ENCODE measurements around the gene CEP104. TPM values are rescaled to one million over a fixed set of nuclear protein-coding genes. Genes with fewer than 3 reads are reported as not detected.
A peak's percentile ranks its signal among the peaks of the same experiment; 100 is the strongest.

Gene CEP104
- total and polyA plus RNA-seq, 8 donors, result 9.2 to 37.7 (median 23.7) TPM

DNA sequence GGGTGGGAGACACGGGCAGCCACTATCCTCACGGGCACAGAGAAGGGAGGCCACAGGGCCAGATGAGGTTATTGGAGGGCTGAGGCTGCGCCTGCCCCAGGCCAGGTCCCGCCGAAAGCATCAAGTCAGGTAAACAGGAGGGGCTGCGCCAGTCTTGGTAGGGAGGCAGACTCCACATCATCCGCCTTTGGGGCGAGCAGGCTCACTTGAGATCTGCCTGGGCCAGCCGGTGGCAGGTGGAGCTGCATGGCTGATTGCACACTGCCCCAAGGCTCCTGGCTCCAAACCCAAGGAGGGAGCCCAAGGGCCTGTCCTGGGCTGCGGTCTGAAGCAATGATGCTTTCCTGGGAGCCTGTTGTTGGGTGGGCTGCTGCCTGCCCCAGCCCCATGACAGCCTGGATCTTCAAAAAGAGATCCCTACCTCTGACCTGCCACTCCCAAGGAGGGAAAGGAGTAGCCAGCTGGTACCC is 79.9 kb downstream of the CEP104 start:
- Histone ChIP-seq H3K4me3 (no peak overlapping the region), H3K9me3 (no peaks in the 10 kb centered on the region), H3K27ac (no peak overlapping the region), H3K4me1 (peaks cover 0 to 5% (median 3%) of the 10 kb centered on the region in 3 donors), H3K36me3 (peaks cover 3 to 25% (median 11%) of the 10 kb centered on the region in 3 donors), H3K27me3 (no peaks in the 10 kb centered on the region)
- intact Hi-C loops (cut with DNase I), result no loop called here
- ATAC-seq (no peak), FAIRE-seq (no peak), DNase-seq (peak in 2 of 6 donors; percentile 19 to 62)
- TF ChIP-seq, protein P1, sequence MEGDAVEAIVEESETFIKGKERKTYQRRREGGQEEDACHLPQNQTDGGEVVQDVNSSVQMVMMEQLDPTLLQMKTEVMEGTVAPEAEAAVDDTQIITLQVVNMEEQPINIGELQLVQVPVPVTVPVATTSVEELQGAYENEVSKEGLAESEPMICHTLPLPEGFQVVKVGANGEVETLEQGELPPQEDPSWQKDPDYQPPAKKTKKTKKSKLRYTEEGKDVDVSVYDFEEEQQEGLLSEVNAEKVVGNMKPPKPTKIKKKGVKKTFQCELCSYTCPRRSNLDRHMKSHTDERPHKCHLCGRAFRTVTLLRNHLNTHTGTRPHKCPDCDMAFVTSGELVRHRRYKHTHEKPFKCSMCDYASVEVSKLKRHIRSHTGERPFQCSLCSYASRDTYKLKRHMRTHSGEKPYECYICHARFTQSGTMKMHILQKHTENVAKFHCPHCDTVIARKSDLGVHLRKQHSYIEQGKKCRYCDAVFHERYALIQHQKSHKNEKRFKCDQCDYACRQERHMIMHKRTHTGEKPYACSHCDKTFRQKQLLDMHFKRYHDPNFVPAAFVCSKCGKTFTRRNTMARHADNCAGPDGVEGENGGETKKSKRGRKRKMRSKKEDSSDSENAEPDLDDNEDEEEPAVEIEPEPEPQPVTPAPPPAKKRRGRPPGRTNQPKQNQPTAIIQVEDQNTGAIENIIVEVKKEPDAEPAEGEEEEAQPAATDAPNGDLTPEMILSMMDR (IDR thresholded peaks at IDR 0.05), result no peak
- WGBS, 2 donors, result 79 to 87% methylated on average over 10 of the region's 10 CpGs

DNA sequence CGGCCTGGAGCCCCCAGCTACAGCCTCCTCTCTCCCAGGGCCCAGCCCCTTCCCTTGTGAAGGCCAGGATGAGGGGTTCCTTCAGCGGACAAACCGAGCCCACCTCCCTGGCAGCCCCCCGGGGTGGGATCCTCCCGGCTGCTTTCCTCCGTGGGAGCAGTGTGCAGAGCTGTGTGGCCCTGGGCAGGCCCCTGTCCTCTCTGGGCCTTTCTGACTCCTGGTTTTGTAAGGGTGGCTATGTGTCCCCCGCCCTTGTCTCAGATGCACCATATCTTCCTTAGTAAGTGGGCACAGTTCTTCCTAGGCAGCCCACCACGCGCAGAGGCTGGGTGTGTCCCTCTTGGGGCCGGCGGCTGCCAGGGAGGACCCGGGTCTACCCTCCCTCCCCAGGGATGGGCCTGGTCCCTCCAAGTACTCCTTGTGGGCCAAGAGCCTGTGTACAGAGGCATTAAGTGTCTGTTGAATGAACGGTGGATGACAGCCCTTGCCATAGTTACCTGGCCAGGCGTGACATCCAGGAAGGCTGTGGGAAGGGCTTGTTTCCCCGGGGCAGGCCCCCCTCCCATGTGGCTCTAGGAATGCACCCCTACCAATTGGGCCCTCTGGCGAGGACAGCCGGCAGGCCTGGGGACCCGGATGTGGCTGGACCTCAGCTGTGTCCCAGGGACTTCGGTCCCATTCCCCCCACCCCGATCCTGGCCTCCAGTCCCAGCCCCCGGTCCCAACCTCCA is 80.6 kb downstream of the CEP104 start:
- Histone ChIP-seq H3K27me3 (no peaks in the 10 kb centered on the region), H3K9me3 (no peaks in the 10 kb centered on the region), H3K27ac (no peak overlapping the region), H3K36me3 (peaks cover 2 to 18% (median 7%) of the 10 kb centered on the region in 3 donors), H3K4me3 (no peak overlapping the region), H3K4me1 (peaks cover 5 to 8% (median 5%) of the 10 kb centered on the region in 3 donors)
- TF ChIP-seq, protein P1 (IDR thresholded peaks at IDR 0.05), result no peak
- WGBS, 2 donors, result 71 to 76% methylated on average over 21 of the region's 21 CpGs
- FAIRE-seq (no peak), ATAC-seq (no peak), DNase-seq (peak in 2 of 6 donors; percentile 29 to 73)
- intact Hi-C loops (cut with DNase I), result no loop called here

DNA sequence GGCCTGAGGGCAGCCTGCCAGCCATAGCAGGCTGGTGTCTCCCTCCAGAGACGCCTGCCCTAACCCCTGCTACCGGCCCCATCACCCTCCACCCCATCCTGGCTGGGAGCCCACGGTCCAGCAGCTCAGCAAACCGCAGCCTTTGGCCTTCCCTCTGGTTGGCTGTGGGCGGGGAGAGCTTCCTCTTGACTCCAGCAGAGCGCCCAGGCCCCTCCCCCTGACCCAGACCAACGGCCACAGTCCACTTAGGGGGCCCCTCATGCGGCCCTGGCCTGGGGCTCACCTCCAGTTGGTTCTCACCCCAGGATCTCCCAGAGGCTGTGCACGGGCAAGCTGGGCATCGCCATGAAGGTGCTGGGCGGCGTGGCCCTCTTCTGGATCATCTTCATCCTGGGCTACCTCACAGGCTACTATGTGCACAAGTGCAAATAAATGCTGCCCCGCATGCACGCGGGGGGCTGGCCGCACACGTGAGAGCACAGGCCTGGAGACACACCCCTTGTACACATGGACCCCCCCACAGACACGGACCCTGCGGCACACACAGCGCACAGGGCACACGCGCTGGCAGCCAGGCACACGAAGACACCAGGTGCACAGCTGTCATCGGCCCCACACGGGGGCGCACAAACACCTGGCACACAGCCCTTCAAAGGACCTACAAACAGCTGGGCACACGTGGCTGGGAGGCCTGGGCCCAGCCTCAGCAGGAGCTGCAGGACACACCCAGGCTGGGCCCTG is 81.4 kb downstream of the CEP104 start:
- TF ChIP-seq, protein P1 (IDR thresholded peaks at IDR 0.05), result no peak
- intact Hi-C loops (cut with DNase I), result no loop called here
- FAIRE-seq, result no peak
- peaks cover 0 to 11% (median 0%) of the 10 kb centered on the region in 3 donors for H3K36me3 ChIP-seq
- H3K4me3 ChIP-seq, result no peak overlapping the region
- no peaks in the 10 kb centered on the region for H3K27me3 ChIP-seq
- peak in 5 of 6 donors; percentile 44 to 82 (median 60) for DNase-seq
- no peak overlapping the region for H3K27ac ChIP-seq
- ATAC-seq, result peak in 3 of 4 donors; percentile 11 to 29 (median 19)
- 40 to 44% methylated on average over 23 to 27 of the region's 27 CpGs for WGBS, 2 donors
- H3K9me3 ChIP-seq, result no peaks in the 10 kb centered on the region
- H3K4me1 ChIP-seq, result peaks cover 5 to 9% (median 8%) of the 10 kb centered on the region in 3 donors

DNA sequence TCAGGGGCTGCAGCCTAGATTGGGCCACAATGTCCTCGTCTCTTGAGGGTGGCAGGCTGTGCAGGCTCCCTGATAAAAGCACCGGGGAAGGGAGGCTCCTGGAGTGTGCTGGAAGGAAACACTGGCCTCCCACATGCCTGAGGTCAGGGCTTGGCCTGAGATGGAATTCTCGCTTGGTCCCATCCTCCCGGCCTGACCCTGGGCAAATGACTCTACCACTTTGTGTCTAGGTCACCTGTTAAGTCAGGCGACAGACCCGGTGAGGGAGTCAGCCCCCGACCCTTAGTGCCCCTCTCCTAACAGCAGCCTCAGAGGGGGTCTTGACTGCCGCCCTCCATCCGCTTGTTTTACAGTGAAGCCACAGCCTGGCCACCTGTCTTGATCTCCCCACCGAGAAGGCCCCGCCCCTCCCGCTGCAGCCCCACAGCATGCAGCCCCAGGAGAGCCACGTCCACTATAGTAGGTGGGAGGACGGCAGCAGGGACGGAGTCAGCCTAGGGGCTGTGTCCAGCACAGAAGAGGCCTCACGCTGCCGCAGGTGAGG is 82.0 kb downstream of the CEP104 start:
- FAIRE-seq (no peak), ATAC-seq (no peak), DNase-seq (peak in 1 of 6 donors; percentile 41)
- intact Hi-C loops (cut with DNase I), result no loop called here
- TF ChIP-seq, protein P1 (IDR thresholded peaks at IDR 0.05), result no peak
- Histone ChIP-seq H3K4me3 (no peak overlapping the region), H3K9me3 (no peaks in the 10 kb centered on the region), H3K27ac (no peak overlapping the region), H3K4me1 (peaks cover 5 to 9% (median 8%) of the 10 kb centered on the region in 3 donors), H3K27me3 (no peaks in the 10 kb centered on the region), H3K36me3 (peaks cover 0 to 6% (median 0%) of the 10 kb centered on the region in 3 donors)
- 71 to 77% methylated on average over 17 of the region's 17 CpGs for WGBS, 2 donors

All from pancreas (tissue), 10 donors.